Suppressor macrophage treated with lipopolysaccharide for 4 hours (primary cell): ENCODE data around the gene ERMARD.

Experiments
- DNase-seq: peaks from one replicate; pipeline ENCODE4 v3.0.0-alpha.2; 2020

ERMARD gene

GRCh38 chr6:169751242-169752073 is at the start of gene ERMARD, which contains the start of gene DYNLT2:
Gene ERMARD (plus strand): TSS chr6:169751622. CDS start chr6:169751658, 36 bp downstream.
Gene DYNLT2 (minus strand): TSS chr6:169751572. CDS start chr6:169751458, 114 bp downstream.
- DNase-seq = peak; percentile 96

GRCh38 chr6:169701954-169702839 is 49.2 kb upstream of the ERMARD start, which contains the start of the genes C6orf120 and WDR27:
Gene C6orf120 (plus strand): TSS chr6:169702126. CDS start chr6:169702460, 334 bp downstream.
Gene WDR27 (minus strand): TSS chr6:169702029. CDS start chr6:169689005, 13,024 bp downstream.
- DNase-seq = peak; percentile 100

- no peak for DNase-seq
Measured at GRCh38 chr6:169702840-169703246, 48.6 kb upstream of the ERMARD start.

- no peak for DNase-seq
Measured at GRCh38 chr6:169707772-169708171, 43.6 kb upstream of the ERMARD start.

GRCh38 chr6:169709293-169709692 is 42.1 kb upstream of the ERMARD start:
- DNase-seq = no peak

GRCh38 chr6:169710009-169710408 is 41.4 kb upstream of the ERMARD start:
- DNase-seq = no peak

- no peak for DNase-seq
Measured at GRCh38 chr6:169714178-169714577, 37.2 kb upstream of the ERMARD start.

- DNase-seq = no peak
Measured at GRCh38 chr6:169714595-169714994, 36.8 kb upstream of the ERMARD start.

- DNase-seq = no peak
Measured at GRCh38 chr6:169719117-169719516, 32.3 kb upstream of the ERMARD start.

- DNase-seq = peak; percentile 36
Measured at GRCh38 chr6:169720207-169720855, 31.1 kb upstream of the ERMARD start.

GRCh38 chr6:169722362-169723199 is 28.8 kb upstream of the ERMARD start:
- peak; percentile 68 for DNase-seq

- DNase-seq = peak; percentile 53
Measured at GRCh38 chr6:169723200-169723909, 28.1 kb upstream of the ERMARD start.

- DNase-seq = peak; percentile 49
Measured at GRCh38 chr6:169723991-169724493, 27.4 kb upstream of the ERMARD start.

GRCh38 chr6:169724494-169725124 is 26.8 kb upstream of the ERMARD start, which contains the start of gene PHF10:
Gene PHF10 (minus strand): TSS chr6:169724500. CDS start chr6:169723931, 569 bp downstream.
- DNase-seq = peak; percentile 37

GRCh38 chr6:169725125-169726048 is 26.0 kb upstream of the ERMARD start:
- peak; percentile 65 for DNase-seq

- DNase-seq = no peak
Measured at GRCh38 chr6:169726049-169726400, 25.4 kb upstream of the ERMARD start.

GRCh38 chr6:169726963-169727362 is 24.5 kb upstream of the ERMARD start:
- no peak for DNase-seq

GRCh38 chr6:169729961-169730360 is 21.5 kb upstream of the ERMARD start:
- DNase-seq = no peak
